OCI-LY1 (cell line): ENCODE measurements around the gene TNRC6A.

Source experiments
- H2AFZ ChIP-seq: fragments of 200-600 bp; sonication (generic), shearing (Covaris generic); 2 replicates; pipeline ENCODE4 v1.6.0; 2014; ENCODE audit warnings: antibody characterized with exemption, mild to moderate bottlenecking, low read length
- H3F3A ChIP-seq: fragments of 200-600 bp; sonication (generic), shearing (Covaris generic); 2 replicates; pipeline ENCODE4 v1.6.0; 2014; ENCODE audit warnings: mild to moderate bottlenecking, antibody characterized with exemption, low read length, moderate library complexity; ENCODE audit not compliant: insufficient read depth
- H3K27ac ChIP-seq: fragments of 200-600 bp; sonication (generic); 2 replicates; pipeline ENCODE4 v1.5.1; 2014; ENCODE audit warnings: low read length, mixed run types, mild to moderate bottlenecking, low read depth; ENCODE audit not compliant: poor library complexity, severe bottlenecking
- H3K27me3 ChIP-seq: fragments of 200-600 bp; sonication (generic); 2 replicates; pipeline ENCODE4 v1.6.0; 2014; ENCODE audit warnings: antibody characterized with exemption, mild to moderate bottlenecking, low read length, moderate library complexity; ENCODE audit not compliant: insufficient read depth
- H3K36me3 ChIP-seq: fragments of 200-600 bp; sonication (generic); 2 replicates; pipeline ENCODE4 v1.6.1; 2014; ENCODE audit warnings: mild to moderate bottlenecking, antibody characterized with exemption, low read length, moderate library complexity, mixed read lengths; ENCODE audit not compliant: insufficient read depth
- H3K4me1 ChIP-seq: fragments of 200-600 bp; sonication (generic); 2 replicates; pipeline ENCODE4 v1.5.1; 2014; ENCODE audit warnings: mild to moderate bottlenecking, low read length, moderate library complexity; ENCODE audit not compliant: insufficient read depth, severe bottlenecking
- H3K4me2 ChIP-seq: fragments of 200-600 bp; sonication (generic), shearing (Covaris generic); 2 replicates; pipeline ENCODE4 v1.6.1; 2014; ENCODE audit warnings: low read length
- H3K4me3 ChIP-seq: fragments of 200-600 bp; sonication (generic); 2 replicates; pipeline ENCODE4 v1.5.1; 2014; ENCODE audit warnings: low read length, low read depth, mild to moderate bottlenecking, mixed read lengths; ENCODE audit not compliant: poor library complexity, severe bottlenecking
- H3K79me2 ChIP-seq: fragments of 200-600 bp; shearing (Covaris generic); 2 replicates; pipeline ENCODE4 v1.6.1; 2016; ENCODE audit warnings: mixed run types, low read length, mixed read lengths; ENCODE audit not compliant: insufficient read depth
- H3K9ac ChIP-seq: fragments of 200-600 bp; sonication (generic), shearing (Covaris generic); 2 replicates; pipeline ENCODE4 v1.6.1; 2014; ENCODE audit warnings: mild to moderate bottlenecking, low read length, mixed read lengths
- H3K9me2 ChIP-seq: fragments of 200-600 bp; sonication (generic), shearing (Covaris generic); 2 replicates; pipeline ENCODE4 v1.6.1; 2014; ENCODE audit warnings: low read depth, mild to moderate bottlenecking, low read length, mixed read lengths
- H3K9me3 ChIP-seq: fragments of 200-600 bp; shearing (Covaris generic); 2 replicates; pipeline ENCODE4 v1.6.1; 2014; ENCODE audit warnings: low read length, mixed read lengths
- H4K20me1 ChIP-seq: fragments of 200-600 bp; sonication (generic), shearing (Covaris generic); 2 replicates; pipeline ENCODE4 v1.6.0; 2016; ENCODE audit warnings: mild to moderate bottlenecking, low read length; ENCODE audit not compliant: insufficient read depth
- CTCF ChIP-seq: fragments of 200-600 bp; sonication (generic), shearing (Covaris generic); IDR thresholded peaks from 2 replicates; pipeline ENCODE4 v1.5.1; 2017; ENCODE audit warnings: mild to moderate bottlenecking, antibody characterized with exemption, low read length, moderate library complexity, mixed read lengths
- EZH2 ChIP-seq: fragments of 200-600 bp; sonication (generic), shearing (Covaris generic); IDR thresholded peaks from 2 replicates; pipeline ENCODE4 v1.8.0; 2017; ENCODE audit warnings: borderline replicate concordance, mixed run types, mild to moderate bottlenecking, antibody characterized with exemption, low read length, moderate library complexity, mixed read lengths

Gene TNRC6A

GRCh38 chr16:24758373-24758772 is 28.9 kb downstream of the TNRC6A start:
- Histone ChIP-seq H3F3A (no peaks in the 10 kb centered on the region), H3K4me1 (no peaks in the 10 kb centered on the region), H3K4me3 (no peak overlapping the region), H3K9me2 (no peaks in the 10 kb centered on the region), H3K27me3 (no peaks in the 10 kb centered on the region), H3K36me3 (peaks cover 52% of the 10 kb centered on the region), H3K9ac (no peak overlapping the region), H3K79me2 (peaks cover 48% of the 10 kb centered on the region), H4K20me1 (no peaks in the 10 kb centered on the region; the same call in none of the 2 replicates), H2AFZ (no peak overlapping the region), H3K9me3 (no peaks in the 10 kb centered on the region), H3K4me2 (no peak overlapping the region), H3K27ac (no peak overlapping the region)
- no peak for TF ChIP-seq EZH2
- no peak for TF ChIP-seq CTCF

- Histone ChIP-seq H3K79me2 (peaks cover 42% of the 10 kb centered on the region), H3K9me3 (no peaks in the 10 kb centered on the region), H3K4me1 (no peaks in the 10 kb centered on the region), H3K9ac (no peak overlapping the region), H3K9me2 (no peaks in the 10 kb centered on the region), H3K4me2 (no peak overlapping the region), H3K4me3 (no peak overlapping the region), H4K20me1 (no peaks in the 10 kb centered on the region; the same call in none of the 2 replicates), H3K27ac (no peak overlapping the region), H3K27me3 (no peaks in the 10 kb centered on the region), H3K36me3 (peaks cover 57% of the 10 kb centered on the region), H3F3A (no peaks in the 10 kb centered on the region), H2AFZ (no peak overlapping the region)
- no peak for TF ChIP-seq EZH2
- TF ChIP-seq CTCF: no peak
Observed at GRCh38 chr16:24759006-24759405, 29.6 kb downstream of the TNRC6A start.

GRCh38 chr16:24761526-24761925 is 32.1 kb downstream of the TNRC6A start:
- TF ChIP-seq EZH2: no peak
- no peak for TF ChIP-seq CTCF
- no peaks in the 10 kb centered on the region for H3K9me2 ChIP-seq
- peaks cover 78% of the 10 kb centered on the region for H3K36me3 ChIP-seq
- H3K79me2 ChIP-seq: peaks cover 21% of the 10 kb centered on the region
- no peaks in the 10 kb centered on the region for H3K27me3 ChIP-seq
- H3K27ac ChIP-seq: no peak overlapping the region
- no peaks in the 10 kb centered on the region; the same call in 1 of the 2 replicates for H4K20me1 ChIP-seq
- H3K9me3 ChIP-seq: no peaks in the 10 kb centered on the region
- no peak overlapping the region for H3K9ac ChIP-seq
- no peak overlapping the region for H3K4me2 ChIP-seq
- H3F3A ChIP-seq: no peaks in the 10 kb centered on the region
- H3K4me1 ChIP-seq: no peaks in the 10 kb centered on the region
- no peak overlapping the region for H3K4me3 ChIP-seq
- H2AFZ ChIP-seq: no peak overlapping the region
